GM21367 (cell line): ENCODE results near the gene PPM1H.
A peak's percentile ranks its signal among the peaks of the same experiment; 100 is the strongest.

Source experiments
- ATAC-seq: cut with Tn5 transposase; IDR thresholded peaks from one replicate; pipeline ENCODE4 v1.9.1; 2021; ENCODE audit not compliant: unreplicated experiment

PPM1H gene

GRCh38 chr12:62802984-62803383 lies 132.0 kb downstream of the PPM1H start:
- ATAC-seq, result no peak

GRCh38 chr12:62802321-62802720 lies 132.6 kb downstream of the PPM1H start:
- ATAC-seq, result no peak

GRCh38 chr12:62801796-62802195 lies 133.2 kb downstream of the PPM1H start:
- no peak for ATAC-seq

GRCh38 chr12:62800707-62801400 lies 134.1 kb downstream of the PPM1H start:
- no peak for ATAC-seq

DNA sequence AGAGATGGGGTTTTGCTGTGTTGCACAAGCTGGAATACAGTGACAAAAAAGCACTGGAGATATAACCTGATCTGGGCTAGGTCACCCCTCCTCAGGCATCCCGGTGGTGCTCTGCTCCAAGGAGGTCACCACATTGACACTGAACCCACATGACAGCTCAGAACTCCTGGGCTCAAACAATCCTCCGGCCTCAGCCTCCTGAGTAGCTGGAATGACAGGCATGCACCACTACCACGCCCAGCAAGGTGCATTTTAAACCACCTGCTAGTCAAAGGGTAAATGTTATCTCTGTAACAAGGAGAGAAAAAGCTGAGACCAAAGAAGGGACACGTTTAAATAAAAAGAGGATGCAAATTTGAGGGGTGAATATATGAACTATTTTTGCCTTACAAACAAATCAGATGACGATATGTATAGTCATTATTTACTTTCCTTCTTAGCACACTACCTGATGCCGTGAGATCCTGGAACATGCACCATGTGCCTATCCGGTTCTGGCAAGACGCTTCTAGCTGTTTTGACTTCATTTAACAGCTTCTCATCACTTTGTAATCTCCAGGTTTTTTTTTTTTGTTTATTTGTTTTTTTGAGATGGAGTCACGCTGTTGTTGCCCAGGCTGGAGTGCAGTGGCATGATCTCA lies 135.1 kb downstream of the PPM1H start:
- ATAC-seq, result no peak

DNA sequence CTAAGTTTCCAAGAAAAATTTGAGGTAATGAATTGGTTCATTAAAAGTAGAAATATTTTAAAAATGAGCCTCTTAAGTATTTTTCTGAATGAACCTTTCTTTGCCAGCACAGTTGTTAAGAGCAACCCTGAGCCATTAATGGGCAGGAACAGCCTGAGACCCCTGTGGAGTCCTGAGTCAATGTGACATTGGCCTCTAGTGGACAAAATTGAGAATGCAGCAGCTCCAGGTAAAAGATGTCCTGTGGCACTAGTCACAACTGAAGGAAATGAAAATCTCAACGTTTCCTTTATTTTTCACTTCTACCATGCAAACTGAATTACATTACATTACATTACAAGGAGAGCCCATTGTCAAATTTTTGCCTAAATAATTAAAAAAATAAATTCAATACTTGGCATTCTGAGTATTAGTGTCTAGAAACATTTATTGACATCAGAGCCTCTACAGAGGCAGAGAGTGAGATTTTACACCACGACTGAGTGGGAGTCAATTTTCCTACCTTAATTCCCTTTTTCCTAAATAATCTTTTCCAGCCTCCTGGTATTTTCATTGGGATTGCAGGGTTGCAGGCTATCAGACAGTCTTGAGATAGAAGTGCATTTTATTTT lies 135.7 kb downstream of the PPM1H start:
- peak; percentile 89 for ATAC-seq

GRCh38 chr12:62794218-62794583 lies 140.7 kb downstream of the PPM1H start:
- no peak for ATAC-seq

DNA sequence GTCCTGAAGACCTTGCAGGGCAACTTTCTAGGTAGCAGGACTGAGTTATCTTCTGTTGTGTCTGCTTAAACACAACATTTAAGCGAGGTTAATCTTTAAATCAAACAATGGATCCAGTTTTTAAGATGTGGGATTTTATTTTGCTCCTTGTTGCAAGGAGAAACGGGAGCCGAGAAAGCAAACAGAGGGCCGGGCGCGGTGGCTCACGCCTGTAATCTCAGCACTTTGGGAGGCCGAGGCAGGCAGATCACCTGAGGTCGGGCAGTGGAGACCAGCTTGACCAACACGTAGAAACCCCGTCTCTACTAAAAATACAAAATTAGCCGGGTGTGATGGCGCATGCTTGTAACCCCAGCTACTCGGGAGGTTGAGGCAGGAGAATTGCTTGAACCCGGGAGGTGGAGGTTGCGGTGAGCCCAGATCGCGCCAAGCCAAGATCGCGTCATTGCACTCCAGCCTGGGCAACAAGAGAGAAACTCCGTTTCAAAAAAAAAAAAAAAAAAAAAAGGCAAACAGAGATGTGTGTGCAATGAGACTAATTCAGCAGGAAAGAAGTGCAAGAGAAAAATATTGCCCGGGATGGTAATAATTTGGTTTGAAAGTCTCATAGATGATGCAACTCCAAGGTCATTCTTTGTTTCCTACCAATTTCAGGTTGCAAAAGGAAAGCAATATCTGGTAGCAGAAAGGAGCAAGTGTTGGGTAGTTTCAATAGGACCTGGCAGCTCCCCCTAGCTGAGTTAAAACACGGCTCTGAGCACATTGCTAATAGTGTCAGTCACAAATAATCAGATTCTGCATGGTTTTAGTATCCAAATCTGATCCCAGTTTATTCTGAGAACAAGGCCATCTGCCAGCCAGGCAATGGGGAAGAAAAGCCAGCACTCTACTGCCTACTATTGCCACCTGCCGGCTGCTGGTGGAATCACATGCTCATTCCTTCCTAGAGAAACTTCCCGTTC lies 141.4 kb downstream of the PPM1H start:
- ATAC-seq, result peak; percentile 84

GRCh38 chr12:62792236-62792870 lies 142.6 kb downstream of the PPM1H start:
- ATAC-seq, result no peak

DNA sequence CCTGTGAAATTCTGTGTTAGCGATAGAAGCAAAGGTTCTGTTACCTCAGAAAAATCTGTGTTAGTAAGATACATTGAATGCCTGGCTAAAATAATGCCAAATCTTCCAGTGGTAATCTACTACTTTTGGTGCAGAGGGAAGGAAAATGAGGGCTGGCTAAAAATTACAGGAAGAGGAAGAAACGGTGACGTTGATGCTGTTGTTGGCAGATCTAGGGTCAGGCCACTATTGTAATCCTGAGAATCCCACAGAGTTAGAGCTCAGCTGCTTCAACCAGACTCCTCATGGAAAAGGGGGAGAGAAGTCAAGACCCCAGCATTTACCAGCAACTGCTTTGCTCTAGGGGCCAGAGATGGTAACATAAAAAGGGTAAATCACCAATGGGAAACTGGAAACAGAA lies 145.1 kb downstream of the PPM1H start:
- ATAC-seq, result no peak

DNA sequence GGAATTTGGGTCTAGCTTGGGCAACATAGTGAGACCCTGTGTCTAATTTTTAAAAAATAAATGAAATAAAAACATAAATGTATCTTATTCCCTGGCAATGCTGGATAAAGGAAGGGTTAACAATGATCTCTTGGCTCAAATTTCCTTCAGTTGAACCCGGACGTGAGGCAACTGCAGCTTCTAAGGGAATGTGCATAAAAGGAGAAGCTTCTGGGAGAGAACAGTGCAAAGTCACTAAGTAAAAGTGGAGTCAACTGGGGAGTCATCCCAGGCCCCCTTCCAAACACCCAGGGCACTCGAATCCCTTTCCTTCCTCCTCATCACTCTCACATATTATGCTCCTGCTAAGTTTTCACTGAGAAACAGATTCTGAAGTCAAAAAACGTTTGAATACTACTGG lies 147.3 kb downstream of the PPM1H start:
- no peak for ATAC-seq

DNA sequence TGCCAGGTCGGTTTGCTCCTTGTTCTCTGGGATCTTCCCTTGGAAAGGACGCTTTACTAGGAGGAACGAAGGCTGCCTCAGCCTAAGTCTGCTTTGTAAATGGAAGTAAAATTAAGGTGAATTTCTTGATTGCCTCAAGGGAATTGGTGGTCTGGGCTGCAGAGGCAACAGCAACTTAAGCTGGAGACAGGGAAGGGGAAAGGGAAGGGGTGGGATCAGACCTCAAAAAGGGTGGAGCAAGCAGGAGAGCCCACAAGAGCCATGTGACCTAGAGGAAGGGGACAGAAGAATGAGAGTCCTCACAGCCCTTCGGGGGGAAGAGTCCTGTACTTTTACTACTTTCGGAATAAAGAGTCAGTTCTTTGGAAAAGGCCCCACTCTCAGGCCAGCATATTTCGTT lies 147.9 kb downstream of the PPM1H start:
- no peak for ATAC-seq

GRCh38 chr12:62785941-62786559 lies 148.9 kb downstream of the PPM1H start:
- ATAC-seq, result no peak

DNA sequence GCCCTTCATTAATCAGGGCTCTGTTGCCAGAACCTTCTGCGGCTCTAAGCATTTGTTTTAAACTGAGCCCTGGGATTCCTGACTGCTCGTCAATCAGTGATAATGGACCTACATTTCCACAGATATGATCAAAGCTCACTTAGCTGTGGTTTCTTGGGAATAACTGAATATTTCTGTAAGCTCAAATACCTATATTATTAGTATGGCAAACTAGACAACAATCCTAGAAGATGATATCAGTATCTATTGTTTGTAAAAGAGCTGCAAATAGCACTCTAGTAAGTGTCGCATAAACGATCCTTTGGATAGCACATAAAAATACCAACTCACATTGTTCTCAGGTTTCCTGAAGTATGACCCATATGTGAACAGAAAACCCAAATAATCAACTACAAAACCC lies 150.4 kb downstream of the PPM1H start:
- ATAC-seq, result no peak

GRCh38 chr12:62783881-62784280 lies 151.1 kb downstream of the PPM1H start:
- ATAC-seq, result no peak

GRCh38 chr12:62781136-62781880 lies 153.6 kb downstream of the PPM1H start:
- no peak for ATAC-seq

DNA sequence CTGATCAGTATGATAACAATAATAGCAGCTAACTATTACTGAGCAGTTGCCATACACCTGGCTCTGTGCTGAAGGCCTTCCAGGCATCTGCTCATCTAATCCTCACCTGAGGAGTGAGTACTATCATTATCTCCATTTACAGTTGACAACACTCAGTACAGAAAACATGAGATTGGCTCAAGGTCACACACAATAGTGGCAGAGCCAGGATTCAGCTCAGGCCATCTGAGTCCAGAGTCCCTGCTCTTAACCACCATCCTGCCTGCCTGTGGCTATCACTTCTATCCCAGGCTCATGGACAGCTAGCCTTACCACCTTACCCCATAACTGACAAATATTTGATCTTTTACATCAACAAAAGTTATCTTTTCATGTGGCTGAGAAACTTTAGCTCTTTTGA lies 155.5 kb downstream of the PPM1H start:
- no peak for ATAC-seq

- ATAC-seq, result no peak
Measured at GRCh38 chr12:62778187-62778586, 156.8 kb downstream of the PPM1H start.

DNA sequence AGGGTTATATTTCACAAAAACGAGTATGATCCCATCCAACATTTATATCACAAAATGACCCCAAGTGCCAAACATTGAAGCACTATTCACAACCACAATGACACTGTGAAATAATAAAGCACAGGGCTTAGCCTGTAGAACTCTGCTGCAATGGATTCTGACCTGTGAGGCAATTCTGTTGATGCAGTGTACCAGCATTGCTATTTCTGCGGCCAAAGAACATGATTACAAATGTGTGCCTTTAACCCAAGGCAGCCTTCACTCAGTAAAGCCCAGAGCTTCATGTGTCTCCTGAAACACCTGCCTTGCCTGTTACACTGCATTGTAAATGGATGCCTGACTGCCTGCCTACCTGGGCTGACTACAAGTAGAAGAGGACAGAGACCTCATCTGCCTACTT lies 158.0 kb downstream of the PPM1H start:
- ATAC-seq, result no peak

DNA sequence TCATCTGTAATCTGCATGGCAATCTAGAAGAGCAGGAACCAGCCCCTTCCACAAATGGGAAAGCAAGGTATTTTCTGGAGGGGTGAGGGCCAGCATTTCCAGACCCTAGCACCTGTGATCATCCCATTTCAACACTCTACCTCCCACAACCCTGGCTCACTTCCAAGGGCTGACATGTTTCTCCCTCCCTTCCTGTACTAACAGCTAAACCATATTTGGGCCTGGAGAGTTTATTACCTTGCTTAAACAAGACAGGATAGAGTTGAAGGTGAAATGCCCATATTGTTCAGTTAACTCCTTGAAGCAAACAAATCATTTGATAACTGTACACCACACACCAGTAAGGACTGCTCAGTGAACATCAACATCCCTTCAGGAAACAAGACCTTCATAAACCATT lies 158.4 kb downstream of the PPM1H start:
- no peak for ATAC-seq
